Activated effector memory CD4-positive, alpha-beta T cell treated with Interleukin-2 at 50 U/mL for 16 hours (primary cell): ENCODE data around the gene LEFTY1.
"Not testable (repeated sequence)": the region's sequence is repeated elsewhere in the genome, so short reads cannot be mapped to it uniquely, and the experiment has no call there.

Experiments used
- DNase-seq: peaks from one replicate; pipeline ENCODE4 v3.0.0-alpha.2; 2020

The LEFTY1 gene

DNA sequence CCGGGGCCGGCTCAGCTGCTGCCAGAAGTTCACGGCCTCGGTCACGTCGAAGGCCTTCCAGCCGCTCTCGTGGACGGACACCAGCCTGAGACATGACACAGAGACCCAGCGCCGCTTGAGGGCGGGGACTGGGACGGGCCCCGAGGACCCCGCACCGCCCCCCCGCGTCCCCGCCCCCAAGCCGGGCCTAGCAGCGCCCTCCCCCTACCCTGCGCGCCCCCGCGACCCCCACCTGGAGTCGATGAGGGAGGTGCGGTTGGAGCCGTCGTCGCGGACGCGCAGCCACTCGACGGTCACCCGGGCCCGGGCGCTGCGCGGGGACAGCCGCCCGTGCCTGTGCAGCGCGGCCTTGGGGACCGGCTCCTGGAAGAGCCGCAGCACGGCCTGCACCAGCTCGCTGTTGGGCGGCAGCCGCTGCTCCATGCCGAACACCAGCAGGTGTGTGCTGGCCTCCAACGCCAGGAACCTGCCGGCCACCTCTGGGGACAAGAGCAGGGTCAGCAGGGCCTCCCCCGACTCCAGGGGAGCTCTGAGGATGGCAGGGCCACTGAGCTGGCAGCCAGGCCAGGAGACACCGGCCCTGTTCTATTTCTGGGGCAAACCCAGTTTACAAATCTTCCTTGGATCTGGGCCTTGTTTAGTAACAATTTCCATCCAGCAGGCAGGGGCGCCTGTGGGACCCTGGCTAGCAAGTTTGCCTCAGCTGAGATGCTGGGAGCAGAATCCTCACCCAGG, 1.2 kb downstream of the LEFTY1 start:
- DNase-seq, result not testable (repeated sequence)

DNA sequence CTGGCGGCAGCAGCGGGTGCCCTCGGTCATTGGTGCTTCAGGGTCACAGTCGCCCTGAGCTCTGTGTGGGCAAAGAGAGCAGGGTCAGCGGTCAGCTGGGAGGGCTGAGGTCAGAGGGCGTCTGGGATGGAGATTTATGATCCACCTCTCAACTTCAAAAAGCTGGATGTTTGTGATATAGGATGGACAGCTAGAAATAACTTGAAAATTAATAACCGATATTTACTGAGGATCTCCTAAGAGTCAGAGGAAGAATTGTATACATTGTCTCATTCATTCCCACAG, 2.0 kb downstream of the LEFTY1 start:
- DNase-seq, result no peak

DNA sequence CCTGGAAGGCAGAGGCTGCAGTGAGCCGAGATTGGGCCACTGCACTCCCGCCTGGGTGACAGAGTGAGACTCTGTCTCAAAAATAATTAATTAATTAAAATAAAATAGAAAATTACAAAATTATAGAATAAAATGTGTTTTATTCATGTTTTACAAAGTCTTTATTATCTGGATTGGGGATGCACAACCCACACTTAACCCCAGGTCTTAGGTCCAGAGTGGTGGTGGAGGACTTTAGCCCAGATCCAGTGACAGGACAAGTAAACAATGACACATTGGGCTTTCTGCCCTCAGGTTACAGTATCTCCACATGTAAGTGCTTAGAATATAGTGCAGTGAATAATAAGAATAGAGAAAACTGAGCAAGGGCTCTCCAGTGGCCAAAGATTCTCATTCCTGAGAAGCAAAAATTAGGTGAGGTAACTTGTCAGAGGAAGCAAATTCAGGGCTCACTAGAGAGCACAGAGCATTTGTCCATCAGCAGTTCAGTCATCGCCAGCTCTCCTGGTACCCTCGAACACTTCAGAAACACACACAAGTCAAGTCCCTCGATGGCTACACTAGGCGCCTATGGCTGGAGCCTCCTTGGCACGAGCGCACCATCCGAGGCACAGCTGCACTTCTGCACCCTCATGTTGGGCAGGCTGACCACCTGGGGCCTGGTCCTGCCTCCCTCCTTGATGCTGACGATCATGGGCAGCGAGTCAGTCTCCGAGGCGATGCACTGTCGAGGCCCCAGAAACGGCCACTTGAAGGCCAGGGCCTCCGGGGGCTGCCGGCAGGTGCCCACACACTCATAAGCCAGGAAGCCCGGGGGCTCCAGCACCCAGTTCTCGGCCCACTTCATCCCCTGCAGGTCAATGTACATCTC, 2.6 kb downstream of the LEFTY1 start:
- no peak for DNase-seq

DNA sequence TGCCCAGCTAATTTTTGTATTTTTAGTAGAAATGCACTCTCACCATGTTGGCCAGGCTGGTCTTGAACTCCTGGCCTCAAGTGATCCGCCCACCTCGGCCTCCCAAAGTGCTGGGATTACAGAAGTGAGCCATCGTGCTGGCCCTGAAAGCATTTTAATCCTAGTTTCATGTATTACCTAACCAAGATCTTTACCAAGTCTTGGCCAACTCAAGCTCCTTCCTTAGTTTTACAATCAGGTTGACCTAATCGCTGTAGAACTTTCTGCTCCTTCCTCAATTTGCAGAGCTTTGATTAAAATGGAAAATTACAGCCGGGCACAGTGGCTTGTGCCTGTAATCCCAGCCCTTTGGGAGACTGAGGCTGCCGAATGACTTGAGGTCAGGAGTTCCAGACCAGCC, 3.6 kb downstream of the LEFTY1 start:
- DNase-seq, result no peak

DNA sequence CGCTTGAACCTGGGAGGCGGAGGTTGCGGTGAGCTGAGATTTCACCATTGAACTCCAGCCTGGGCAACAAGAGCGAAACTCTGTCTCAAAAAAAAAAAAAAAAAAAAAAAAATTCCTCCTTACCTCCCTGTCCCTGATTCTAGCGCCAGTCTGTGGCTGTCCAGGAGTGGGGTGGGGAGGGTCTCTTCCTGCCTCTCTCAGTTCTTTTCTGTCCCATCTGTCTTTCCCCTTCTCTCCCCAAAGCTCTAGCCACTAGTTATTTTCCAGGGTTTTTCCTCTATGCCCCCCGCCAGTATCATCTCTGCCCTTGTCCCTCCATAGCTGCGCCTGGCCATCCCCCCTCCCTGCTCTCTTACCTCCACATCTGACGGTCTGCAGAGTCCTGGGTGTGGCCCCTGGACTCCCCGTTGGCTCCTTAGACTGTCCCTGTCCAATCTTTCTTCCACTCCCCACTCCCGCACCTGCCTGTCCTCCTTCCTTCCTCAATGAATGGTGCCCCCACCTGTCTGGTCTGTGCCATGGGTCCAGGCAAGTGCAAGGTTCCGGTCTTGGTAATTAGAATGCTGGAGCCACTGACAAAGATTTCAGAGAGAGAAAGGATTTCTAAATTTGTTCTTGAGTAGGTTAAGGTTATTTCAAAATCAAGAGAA, 5.2 kb downstream of the LEFTY1 start:
- no peak for DNase-seq

DNA sequence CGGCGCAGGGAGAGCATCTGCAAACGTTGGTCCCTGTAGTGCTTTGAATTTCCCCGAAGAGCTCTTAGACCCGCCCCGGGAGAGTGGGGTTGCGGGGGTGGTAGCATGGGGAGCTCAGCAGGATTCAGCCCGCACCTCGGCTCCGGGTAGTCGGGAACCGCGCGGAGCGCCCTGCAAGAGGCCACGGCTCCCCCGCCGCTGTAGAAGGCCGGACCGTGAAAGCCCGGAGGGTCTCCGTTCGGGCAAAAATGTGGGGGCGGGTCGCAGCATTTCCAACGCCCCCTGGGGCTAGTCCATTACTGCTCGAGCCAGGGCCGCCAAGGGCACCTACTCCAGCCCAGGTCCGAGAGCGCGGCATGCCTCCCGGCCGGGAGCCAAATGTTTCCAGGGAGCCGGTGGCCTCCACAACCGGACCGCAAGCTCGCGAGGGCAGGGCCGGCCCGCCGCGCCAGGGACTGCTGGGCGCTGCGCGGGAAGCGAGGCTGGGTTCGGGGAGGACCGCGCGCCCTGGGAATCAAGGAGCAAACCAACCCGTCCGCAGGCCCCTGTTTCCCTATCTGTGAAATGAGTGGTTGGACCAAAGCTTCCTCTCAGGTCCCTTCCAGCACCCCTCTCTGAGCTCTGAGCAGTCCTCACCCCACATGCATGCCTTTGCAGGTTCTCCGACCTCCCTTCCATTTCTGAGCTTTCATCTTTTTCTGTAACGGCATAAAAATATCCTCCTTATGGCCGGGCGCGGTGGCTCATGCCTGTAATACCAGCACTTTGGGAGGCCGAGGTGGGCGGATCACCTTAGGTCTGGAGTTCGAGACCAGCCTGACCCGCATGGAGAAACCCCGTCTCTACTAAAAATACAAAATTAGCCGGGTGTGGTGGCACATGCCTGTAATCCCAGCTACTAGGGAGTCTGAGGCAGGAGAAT, 6.0 kb downstream of the LEFTY1 start:
- no peak for DNase-seq

DNA sequence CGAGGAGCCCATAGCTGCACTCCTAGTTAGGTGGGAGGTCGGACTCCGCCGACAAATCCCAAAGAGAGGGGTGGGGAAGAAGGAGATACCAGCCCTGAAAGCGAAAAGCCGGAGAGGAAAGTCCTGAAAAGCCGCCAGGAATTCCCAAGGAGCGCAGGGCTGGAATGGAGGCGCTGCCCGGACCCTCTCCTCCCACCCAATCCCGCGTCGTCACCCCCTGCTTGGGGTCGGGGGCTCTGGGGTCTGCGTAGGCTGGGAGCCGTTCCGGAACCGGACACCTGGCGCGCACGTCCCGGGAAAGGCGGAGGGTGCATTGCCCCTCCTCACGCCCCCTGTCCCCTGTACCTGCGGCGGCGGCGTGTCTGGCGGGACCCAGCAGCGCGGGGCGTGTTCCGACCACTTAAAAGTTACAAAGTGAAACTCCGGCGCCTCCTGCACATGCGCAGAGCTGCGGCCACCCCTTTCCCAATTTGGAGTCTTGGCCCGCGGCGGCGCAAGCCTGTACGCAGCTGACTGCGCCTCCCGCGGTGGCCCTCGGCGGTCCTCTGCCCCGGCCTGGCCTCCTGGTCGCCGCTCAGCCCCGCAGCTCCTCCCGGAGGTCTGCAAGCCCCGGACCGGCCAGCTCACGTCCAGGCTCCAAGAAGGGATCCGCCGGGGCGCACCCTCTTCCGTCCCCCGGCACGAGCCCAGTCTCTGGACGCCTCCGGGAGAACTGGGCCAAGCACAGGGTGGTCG, 6.8 kb downstream of the LEFTY1 start, which contains the start of gene TMEM63A:
TMEM63A (minus strand) TSS at position 422 of the 735 bp plus-strand sequence. CDS start 4,800 bp downstream, outside the sequence.
- peak; percentile 81 for DNase-seq

DNA sequence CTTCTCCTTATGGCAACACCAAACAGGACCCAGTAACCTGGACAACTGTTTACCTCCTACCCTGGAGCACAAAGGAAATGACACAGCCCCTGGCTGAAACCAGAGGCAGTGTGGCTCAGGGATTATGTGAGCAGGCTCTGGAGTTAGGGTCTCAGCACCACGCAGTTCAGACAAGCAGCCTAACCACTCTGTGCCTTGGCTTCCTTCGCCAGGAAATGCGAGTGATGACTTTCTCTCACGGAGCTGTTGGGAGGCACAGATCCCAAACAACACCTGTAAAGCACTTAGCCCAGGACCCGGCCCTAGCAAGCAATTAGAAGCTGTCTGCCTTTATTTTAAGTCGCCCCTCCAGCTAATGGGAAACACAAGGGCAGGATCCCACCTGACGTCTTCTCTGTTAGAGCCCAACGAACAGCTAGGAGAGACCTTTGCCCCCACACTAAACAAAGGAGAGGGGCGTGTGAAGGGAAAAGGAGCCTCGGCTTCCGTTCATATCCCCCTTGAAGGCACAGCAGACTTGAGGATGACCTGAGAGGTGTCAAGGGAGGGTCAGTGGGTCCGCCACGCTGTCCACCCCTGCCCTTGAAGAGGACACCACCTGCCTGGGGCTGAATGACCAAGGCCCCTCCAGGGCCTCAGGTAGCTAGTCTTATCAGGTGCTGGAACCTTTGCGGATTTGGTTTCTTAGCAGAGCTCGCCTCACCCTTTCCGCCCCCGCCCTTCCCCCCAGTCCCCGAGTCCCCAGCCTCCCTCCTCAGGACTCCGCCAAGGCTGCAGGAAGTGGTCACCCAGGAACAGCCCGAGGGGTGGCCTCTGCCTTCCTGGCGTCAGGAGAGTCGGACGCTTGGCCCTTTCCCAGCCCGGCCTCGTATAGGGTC, 7.6 kb downstream of the LEFTY1 start:
- DNase-seq, result peak; percentile 59

DNA sequence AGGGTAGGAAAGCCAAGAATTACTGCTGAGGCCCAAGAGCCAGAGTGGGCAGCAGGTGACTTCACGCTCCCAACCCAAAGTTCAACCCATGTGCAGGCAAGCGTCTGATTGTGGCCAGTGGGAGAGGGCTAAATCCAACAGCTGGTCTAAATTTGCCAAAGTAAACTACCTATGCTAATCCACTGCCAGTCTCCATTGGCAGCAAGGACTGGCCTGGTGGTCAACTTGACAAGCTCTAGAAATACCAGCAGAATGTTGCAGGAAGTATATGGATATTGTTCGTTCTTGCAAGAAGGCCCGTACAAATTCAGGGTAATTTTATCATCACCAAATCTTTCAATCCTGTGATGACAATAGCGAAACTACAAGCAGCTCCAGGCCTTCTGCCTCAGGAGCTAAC, 8.3 kb downstream of the LEFTY1 start:
- no peak for DNase-seq

DNA sequence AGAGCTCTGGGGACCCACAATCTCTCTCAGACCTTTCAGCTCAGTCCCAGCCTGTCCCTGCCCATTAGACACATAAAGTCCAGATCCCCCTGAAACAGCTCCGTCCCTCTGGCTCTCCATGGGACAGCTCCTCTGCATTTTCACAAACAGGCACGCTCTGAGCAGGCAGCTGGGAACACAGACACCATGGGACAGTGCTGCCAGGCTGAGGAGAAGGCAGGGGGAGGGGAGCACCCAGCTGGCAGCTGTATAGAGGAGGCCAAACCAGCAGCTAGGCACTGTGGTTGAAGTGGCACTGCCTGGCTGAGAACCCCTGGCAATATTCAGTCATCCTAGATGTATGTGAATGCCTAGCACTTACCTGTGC, 8.7 kb downstream of the LEFTY1 start:
- DNase-seq, result no peak

DNA sequence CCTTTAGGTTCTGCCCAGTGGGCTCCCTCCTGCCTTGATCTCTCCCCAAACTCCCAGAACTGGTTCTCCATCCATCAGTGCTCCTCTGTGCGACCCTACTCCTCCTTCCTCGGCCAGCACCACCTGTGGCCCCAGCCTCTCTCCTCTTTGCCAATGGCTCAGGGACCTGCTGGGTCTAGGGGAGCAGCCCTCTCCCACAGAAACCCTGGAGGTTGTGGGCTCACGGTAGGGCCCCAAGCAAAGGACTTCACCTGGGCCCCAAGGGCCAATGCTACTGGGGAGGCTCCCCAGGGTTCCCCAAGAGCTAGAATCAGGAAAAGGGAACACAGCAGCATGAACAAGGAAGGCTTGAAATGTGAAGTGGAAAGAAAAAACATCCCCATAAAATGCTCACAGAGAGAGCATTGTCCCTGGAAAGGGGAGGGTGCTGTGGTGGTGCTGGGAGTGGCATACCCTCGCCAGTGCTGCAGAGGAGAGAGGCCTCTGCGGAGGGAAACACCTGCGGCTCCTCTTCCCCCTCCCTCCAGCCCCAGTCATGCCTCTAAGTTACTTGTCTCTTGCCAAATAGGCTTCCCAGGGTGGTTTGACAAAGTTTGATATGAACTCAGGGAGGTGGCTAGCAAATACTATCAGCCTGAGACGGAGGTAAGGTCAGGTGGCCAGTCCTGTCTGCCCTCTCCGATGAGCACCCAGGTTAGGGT, 9.3 kb downstream of the LEFTY1 start:
- DNase-seq, result no peak

DNA sequence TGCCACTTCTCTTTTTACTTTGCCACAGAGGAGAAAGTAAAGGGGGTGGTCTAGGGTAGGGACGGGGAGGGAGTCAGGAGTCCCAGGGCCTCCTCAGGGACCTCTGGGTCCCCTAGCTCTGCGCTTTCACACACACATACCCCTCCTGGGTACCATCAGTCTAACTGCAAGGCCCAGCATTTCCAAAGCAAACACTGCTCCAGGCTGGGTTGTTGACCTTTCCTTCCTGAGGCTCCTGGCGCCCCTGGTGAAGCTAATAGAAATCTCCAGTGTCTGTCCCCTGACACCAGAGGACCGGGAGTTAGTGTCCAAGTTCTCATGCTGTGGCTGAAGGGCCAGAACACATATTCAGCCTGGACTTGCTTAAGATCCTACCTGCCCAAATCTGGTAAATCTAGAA, 10.7 kb downstream of the LEFTY1 start:
- no peak for DNase-seq

DNA sequence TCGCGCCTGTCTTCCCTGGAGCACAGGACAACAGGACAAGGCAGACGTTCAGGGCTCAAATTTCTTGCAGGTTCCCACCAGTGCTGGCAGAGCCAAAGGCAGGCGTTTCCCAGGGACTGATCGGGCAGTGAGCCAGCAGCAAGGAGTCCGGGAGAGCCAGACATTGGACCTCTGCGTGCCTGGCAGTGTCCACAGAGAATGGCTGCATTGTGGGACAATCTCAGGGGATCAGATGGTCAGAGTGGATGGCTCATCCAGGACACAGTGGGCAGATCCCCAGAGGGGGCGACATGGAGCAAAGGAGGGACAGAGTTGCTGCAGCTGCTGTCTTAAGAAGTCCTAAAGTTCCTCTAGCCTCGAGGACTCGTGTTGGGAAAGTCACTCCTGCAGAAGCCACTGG, 11.4 kb downstream of the LEFTY1 start:
- no peak for DNase-seq

DNA sequence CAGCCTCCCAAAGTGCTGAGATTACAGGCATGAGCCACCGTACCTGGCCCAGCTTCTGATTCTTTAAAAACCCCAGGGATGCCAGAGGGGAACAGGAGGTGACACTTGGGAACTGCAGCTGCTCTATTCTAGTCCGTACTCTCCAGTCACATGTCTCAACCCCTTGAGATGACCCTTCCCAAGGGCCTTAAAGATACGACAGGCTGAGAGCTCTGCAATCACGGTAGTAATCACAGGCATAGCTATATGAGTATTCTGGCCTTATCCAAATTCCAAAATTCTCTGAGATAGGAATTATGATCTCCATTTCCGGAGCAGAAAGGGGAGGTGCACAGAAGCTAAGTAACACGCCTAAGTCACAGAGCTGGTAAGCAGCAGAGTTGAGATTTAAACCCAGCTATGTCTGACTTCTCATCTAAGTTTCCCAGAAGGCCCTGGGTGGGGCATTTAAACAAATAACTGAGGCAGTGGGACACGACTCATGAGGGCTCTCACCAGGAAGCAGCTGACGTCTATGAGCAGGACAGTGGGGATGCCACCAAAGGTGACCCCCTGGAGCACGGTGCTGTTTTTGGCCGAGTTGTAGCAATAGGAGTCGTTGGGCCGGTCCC, 11.9 kb downstream of the LEFTY1 start:
- DNase-seq, result no peak

DNA sequence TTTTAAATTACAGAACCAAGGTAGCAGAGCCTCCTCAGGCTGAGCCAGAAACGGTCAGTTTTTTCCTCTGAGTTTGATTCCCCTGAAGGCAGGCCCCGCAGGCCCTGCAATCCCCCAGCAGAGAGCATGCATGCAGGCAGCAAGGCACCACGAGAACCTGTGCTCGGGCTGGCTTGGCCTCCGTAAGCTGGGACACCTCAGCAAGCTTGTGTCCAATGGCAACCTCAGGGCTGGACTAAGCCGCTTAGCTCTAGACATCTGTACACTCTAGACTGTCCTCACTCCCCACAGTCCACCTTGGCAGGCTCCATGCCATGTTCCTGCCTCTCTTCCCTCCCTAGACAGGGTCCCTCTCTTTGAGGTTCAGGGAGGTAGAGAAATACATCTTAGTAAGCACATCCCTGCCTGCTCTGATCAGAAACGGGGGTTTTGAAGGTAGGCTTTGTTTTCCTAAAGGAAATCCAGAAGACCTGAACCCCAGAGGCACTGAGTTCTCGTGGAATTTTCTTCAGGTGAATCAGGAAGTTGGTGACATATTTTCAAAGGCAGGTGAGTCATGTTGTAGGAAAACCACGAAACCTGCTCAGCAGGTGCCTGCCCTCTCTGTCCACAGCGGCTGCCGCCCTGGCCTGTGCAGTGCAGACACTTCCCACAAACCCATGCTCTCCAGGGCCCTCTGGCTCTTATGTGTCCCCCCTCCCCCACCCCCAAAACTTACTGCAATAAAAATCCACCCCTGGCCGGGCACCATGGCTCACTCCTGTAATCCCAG, 13.7 kb downstream of the LEFTY1 start:
- no peak for DNase-seq

DNA sequence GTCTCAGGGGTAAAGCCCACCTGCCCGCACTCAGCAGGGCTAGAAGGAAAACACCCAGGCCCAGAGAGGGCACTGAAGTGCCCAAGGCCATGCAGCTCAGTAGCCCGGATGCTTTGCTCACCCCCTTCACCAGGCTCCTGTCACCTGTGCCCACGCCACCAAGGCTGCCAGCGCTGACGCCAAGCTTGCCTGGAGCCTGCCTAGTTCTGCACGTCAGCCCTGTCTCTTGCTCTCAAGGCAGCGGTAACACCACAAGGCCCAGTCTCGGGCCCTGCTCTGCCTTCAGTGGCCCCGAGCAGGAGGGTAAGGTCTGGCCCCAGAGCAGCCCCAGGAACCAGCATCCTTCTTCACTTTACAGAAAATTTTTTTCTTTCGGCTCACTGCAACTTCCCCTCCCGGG, 14.5 kb downstream of the LEFTY1 start:
- DNase-seq, result no peak

DNA sequence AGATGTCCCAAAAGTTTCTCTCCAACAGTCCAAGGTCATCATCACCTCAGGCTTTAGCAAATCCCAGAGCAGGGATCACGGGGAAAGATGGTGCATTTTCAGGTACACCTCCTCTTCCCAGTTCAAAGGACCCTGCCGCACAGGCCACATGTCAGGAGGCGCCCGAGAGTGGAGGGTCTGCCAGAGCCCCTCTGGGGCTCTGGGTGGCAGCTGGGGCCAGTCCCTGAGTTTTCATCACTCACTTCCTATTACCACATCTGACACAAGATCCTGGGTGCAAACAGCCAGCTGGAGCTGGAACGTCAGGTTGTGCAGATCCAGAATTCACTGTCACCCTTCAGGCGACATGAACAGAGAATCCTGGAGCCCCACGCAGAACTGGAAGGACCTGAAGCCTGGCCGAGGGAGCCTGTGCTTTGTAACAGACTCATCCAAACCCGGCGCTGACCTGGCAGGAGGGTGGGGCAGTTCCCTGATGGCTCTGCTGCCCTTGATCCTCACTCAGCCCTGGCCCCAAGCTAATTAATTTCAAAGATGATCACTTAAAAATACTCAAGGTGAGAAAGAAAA, 15.6 kb downstream of the LEFTY1 start:
- DNase-seq, result no peak

DNA sequence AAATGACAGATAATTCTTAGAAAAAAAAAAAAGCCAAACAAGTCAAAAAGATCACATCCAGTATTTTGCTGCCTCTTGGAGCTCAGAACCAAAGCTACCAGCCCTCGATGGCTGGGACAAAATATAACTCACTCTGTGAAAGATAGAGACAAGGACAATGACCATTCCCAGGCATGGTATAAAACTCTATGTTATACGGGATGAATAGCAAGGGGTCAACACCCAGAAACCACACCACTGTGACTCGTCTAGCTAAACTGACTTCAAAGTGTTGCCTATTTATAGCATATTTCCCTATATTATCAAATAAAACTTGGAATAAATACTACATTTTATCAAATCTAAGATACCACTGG, 16.9 kb downstream of the LEFTY1 start:
- DNase-seq, result no peak
